HCT116 (cell line): Measurements from ENCODE around the gene KCNA3. TPM values are rescaled to one million over a fixed set of nuclear protein-coding genes. Genes with fewer than 3 reads are reported as not detected.

Experiments
- ATAC-seq: fragments of 200-7000 bp; cut with Tn5 transposase; 2 replicates; pipeline ENCODE4 v1.9.1; 2020; ENCODE audit warnings: mild to moderate bottlenecking, moderate library complexity
- BruUV-seq: library from RNA; stranded (reverse); fragments of 400-500 nt; replicated peaks from 2 replicates; lab custom pipeline; 2021; lab: Mats Ljungman, UMichigan
- CTCF ChIA-PET: fragments of 300-600 bp; sonication (Branson Sonifier 250); formaldehyde crosslinking; loops from one replicate; lab custom pipeline; 2021; ENCODE audit warnings: antibody characterized with exemption; lab: Charles Lee
- POLR2A ChIA-PET: fragments of 300-600, 350-600 bp; sonication (Branson Sonifier 250); formaldehyde crosslinking; loops from one replicate; lab custom pipeline; 2021; ENCODE audit warnings: antibody characterized with exemption; lab: Charles Lee
- RAD21 ChIA-PET, 2 experiments: fragments of 300-600 bp; sonication (Branson Sonifier 250); formaldehyde crosslinking; loops; one replicate each; lab custom pipeline; 2023; ENCODE audit warnings: low total read pairs in 2 of 2; ENCODE audit not compliant: uncharacterized antibody in 2 of 2, unreplicated experiment in 2 of 2, low non-redundant PET in 1 of 2; lab: Charles Lee
- DNase-seq: peaks from one replicate; pipeline ENCODE4 v3.0.0-alpha.2; 2010; ENCODE audit warnings: low read depth, low spot score
- H2AFZ ChIP-seq: fragments of 200-600 bp; shearing (Covaris generic), sonication (generic); 2 replicates; pipeline ENCODE4 v1.6.1; 2017; ENCODE audit warnings: low read depth, mixed run types, mixed read lengths, antibody characterized with exemption, low read length; ENCODE audit not compliant: poor library complexity, severe bottlenecking
- H3K27ac ChIP-seq: 2 replicates; pipeline ENCODE4 v1.5.1; 2012; ENCODE audit warnings: low read depth, low read length
- H3K27me3 ChIP-seq: fragments of 200-600 bp; sonication (generic); 2 replicates; pipeline ENCODE4 v1.6.1; 2016; ENCODE audit warnings: mixed run types, low read length, mixed read lengths; ENCODE audit not compliant: insufficient read depth
- H3K36me3 ChIP-seq, 2 experiments: fragments of 200-500 bp in 1 of 2; fragments of 200-600 bp in 1 of 2; sonication (Bioruptor generic) in 1 of 2; sonication (generic) in 1 of 2; 2 replicates each; pipeline versions ENCODE4 v1.5.1 to v1.6.1; 2014 to 2016; ENCODE audit warnings: low read length in 2 of 2, inconsistent platforms in 1 of 2, mixed read lengths in 1 of 2, mixed run types in 1 of 2; ENCODE audit not compliant: insufficient read depth in 2 of 2, control insufficient read depth in 1 of 2
- H3K4me1 ChIP-seq, 2 experiments: fragments of 200-600 bp in 1 of 2; sonication (generic) in 1 of 2; 2 replicates each; pipeline versions ENCODE4 v1.5.1 to v1.6.1; 2012 to 2017; ENCODE audit warnings: low read length in 2 of 2, inconsistent platforms in 1 of 2, mild to moderate bottlenecking in 1 of 2, mixed read lengths in 1 of 2, mixed run types in 1 of 2, moderate library complexity in 1 of 2; ENCODE audit not compliant: insufficient read depth in 2 of 2, control insufficient read depth in 1 of 2
- H3K4me2 ChIP-seq: fragments of 200-600 bp; sonication (generic); 2 replicates; pipeline ENCODE4 v1.6.1; 2017; ENCODE audit warnings: mixed run types, low read length, mixed read lengths
- H3K4me3 ChIP-seq, 2 experiments: fragments of 200-600 bp in 1 of 2; sonication (generic) in 1 of 2; replicated peaks in 1 of 2; 2 replicates each; pipeline ENCODE4 v1.5.1; 2011 to 2016; ENCODE audit warnings: low read length in 2 of 2, control low read depth in 1 of 2, low read depth in 1 of 2, mild to moderate bottlenecking in 1 of 2, mixed read lengths in 1 of 2, mixed run types in 1 of 2
- H3K79me2 ChIP-seq: fragments of 200-600 bp; sonication (generic); 2 replicates; pipeline ENCODE4 v1.6.1; 2017; ENCODE audit warnings: mild to moderate bottlenecking, mixed run types, low read length, moderate library complexity, mixed read lengths; ENCODE audit not compliant: insufficient read depth
- H3K9ac ChIP-seq: fragments of 200-600 bp; sonication (generic); 2 replicates; pipeline ENCODE4 v1.6.1; 2016; ENCODE audit warnings: low read length, mixed read lengths
- H3K9me2 ChIP-seq: fragments of 200-600 bp; sonication (generic), shearing (Covaris generic); 2 replicates; pipeline ENCODE4 v1.6.1; 2017; ENCODE audit warnings: mixed run types, mild to moderate bottlenecking, moderate library complexity; ENCODE audit not compliant: insufficient read depth
- H3K9me3 ChIP-seq, 2 experiments: fragments of 200-500 bp in 1 of 2; fragments of 200-600 bp in 1 of 2; sonication (Bioruptor generic) in 1 of 2; sonication (generic) in 1 of 2; 2 replicates each; pipeline ENCODE4 v1.6.1; 2014 to 2017; ENCODE audit warnings: low read length in 2 of 2, mixed read lengths in 2 of 2, inconsistent platforms in 1 of 2, low read depth in 1 of 2, mild to moderate bottlenecking in 1 of 2, mixed run types in 1 of 2, moderate library complexity in 1 of 2; ENCODE audit not compliant: control insufficient read depth in 1 of 2, insufficient read depth in 1 of 2
- H4K20me1 ChIP-seq: fragments of 200-600 bp; sonication (generic), shearing (Covaris generic); 2 replicates; pipeline ENCODE4 v1.6.1; 2017; ENCODE audit warnings: mixed run types, mild to moderate bottlenecking, moderate library complexity; ENCODE audit not compliant: insufficient read depth
- ATF3 ChIP-seq: IDR thresholded peaks from 2 replicates; pipeline ENCODE4 v1.6.1; 2012
- CBX3 ChIP-seq: IDR thresholded peaks from 2 replicates; pipeline ENCODE4 v1.6.1; 2012; ENCODE audit warnings: low read depth
- CTCF ChIP-seq, 3 experiments: fragments of 200-600 bp in 1 of 3; sonication (generic) in 1 of 3; IDR thresholded peaks in 2 of 3; conservative IDR thresholded peaks in 1 of 3; 2 replicates each; pipeline ENCODE4 v1.5.1; 2012 to 2017; ENCODE audit warnings: low read depth in 2 of 3, low read length in 2 of 3, antibody characterized with exemption in 1 of 3, borderline replicate concordance in 1 of 3, control low read depth in 1 of 3, mild to moderate bottlenecking in 1 of 3, mixed read lengths in 1 of 3, mixed run types in 1 of 3, moderate library complexity in 1 of 3; ENCODE audit not compliant: insufficient read depth in 1 of 3
- EGR1 ChIP-seq: IDR thresholded peaks from 2 replicates; pipeline ENCODE4 v1.6.1; 2012; ENCODE audit warnings: low read depth
- ELF1 ChIP-seq: IDR thresholded peaks from 2 replicates; pipeline ENCODE4 v1.6.1; 2012; ENCODE audit warnings: low read depth, borderline replicate concordance
- EZH2phosphoT487 ChIP-seq: fragments of 200-600 bp; IDR thresholded peaks from 2 replicates; pipeline ENCODE4 v1.6.1; 2018; ENCODE audit warnings: antibody characterized with exemption, borderline replicate concordance
- JUND ChIP-seq: IDR thresholded peaks from 2 replicates; pipeline ENCODE4 v1.6.1; 2012
- POLR2A ChIP-seq: IDR thresholded peaks from 2 replicates; pipeline ENCODE4 v1.7.0; 2011; ENCODE audit warnings: borderline replicate concordance; ENCODE audit not compliant: insufficient read depth, insufficient read length; ENCODE audit errors: extremely low read depth
- POLR2AphosphoS5 ChIP-seq: IDR thresholded peaks from 2 replicates; pipeline ENCODE4 v1.6.1; 2011; ENCODE audit warnings: mild to moderate bottlenecking, low read depth, low read length, moderate library complexity
- REST ChIP-seq: IDR thresholded peaks from 2 replicates; pipeline ENCODE4 v1.6.1; 2012; ENCODE audit warnings: low read depth
- SIN3A ChIP-seq: IDR thresholded peaks from 2 replicates; pipeline ENCODE4 v1.6.1; 2012; ENCODE audit warnings: low read depth
- SP1 ChIP-seq: IDR thresholded peaks from 2 replicates; pipeline ENCODE4 v1.6.1; 2012; ENCODE audit warnings: low read depth
- ZBTB33 ChIP-seq: IDR thresholded peaks from 2 replicates; pipeline ENCODE4 v1.6.1; 2011; ENCODE audit warnings: mild to moderate bottlenecking, low read length, moderate library complexity; ENCODE audit not compliant: insufficient replicate concordance; ENCODE audit errors: extremely low read depth
- ZFX ChIP-seq: fragments of 450-650 bp; IDR thresholded peaks from 2 replicates; pipeline ENCODE4 v1.6.1; 2017
- ZNF274 ChIP-seq: fragments of 200-500 bp; sonication (Bioruptor generic); IDR thresholded peaks from 2 replicates; pipeline ENCODE4 v1.6.1; 2014; ENCODE audit warnings: mild to moderate bottlenecking, low read depth, low read length, inconsistent platforms
- intact Hi-C: fragments of 100-400 bp; cut with micrococcal nuclease; formaldehyde crosslinking; loops from 2 replicates; pipeline ENCODE4 v1.10.0; 2022
- total RNA-seq: library from RNA; stranded (reverse); gene quantifications from one replicate; pipeline ENCODE4 v1.2.1, GENCODE V29; 2021; ENCODE audit not compliant: unreplicated experiment

Gene KCNA3
- total RNA-seq, 1 experiment from 2014 or later, result 0.07 TPM

- TF ChIP-seq ELF1 (no peak), POLR2A (no peak), POLR2AphosphoS5 (no peak), CTCF (IDR thresholded peaks at IDR 0.05 in 2 of 3, conservative IDR thresholded peaks at IDR 0.05 in 1 of 3; ENCODE audit: borderline replicate concordance in 1 of 3, insufficient read depth in 1 of 3, low read depth in 2 of 3, low read length in 2 of 3) (no peak), EZH2phosphoT487 (no peak), ZNF274 (no peak)
- TF ChIP-seq, all 23 proteins: peak for 0
Measured at GRCh38 chr1:110645211-110645610, 29.5 kb downstream of the KCNA3 start (continued).

- ChIA-PET RAD21 (no interaction called here), CTCF (no interaction called here), POLR2A (no interaction called here)
- Histone ChIP-seq H3K9ac (no peak overlapping the region), H3K36me3 (no peaks in the 10 kb centered on the region), H3K4me2 (no peak overlapping the region), H3K27me3 (peaks cover 90% of the 10 kb centered on the region), H3K9me2 (no peaks in the 10 kb centered on the region), H3K4me3 (no peak overlapping the region), H3K4me1 (no peaks in the 10 kb centered on the region), H3K79me2 (no peaks in the 10 kb centered on the region), H4K20me1 (no peaks in the 10 kb centered on the region), H3K9me3 (no peaks in the 10 kb centered on the region), H2AFZ (no peak overlapping the region), H3K27ac (no peak overlapping the region)
- DNase-seq, result no peak
- BruUV-seq, result no TSS peak
- intact Hi-C loops, result no loop called here
- no peak for ATAC-seq
- TF ChIP-seq EGR1, result no peak
- no peak for TF ChIP-seq ZBTB33
- no peak for TF ChIP-seq CBX3
- TF ChIP-seq EZH2phosphoT487, result no peak
- no peak for TF ChIP-seq POLR2AphosphoS5
- no peak for TF ChIP-seq REST
- TF ChIP-seq SIN3A, result no peak
- no peak for TF ChIP-seq JUND
- no peak for TF ChIP-seq ATF3
- TF ChIP-seq SP1, result no peak
- TF ChIP-seq ZFX, result no peak
Measured at GRCh38 chr1:110643879-110644472, 30.8 kb downstream of the KCNA3 start.
